ENCODE results near the gene SNAPC2. TPM values are rescaled to one million over a fixed set of nuclear protein-coding genes. Genes with fewer than 3 reads are reported as not detected.
A peak's percentile ranks its signal among the peaks of the same experiment; 100 is the strongest.
"Not testable (repeated sequence)": the region's sequence is repeated elsewhere in the genome, so short reads cannot be mapped to it uniquely, and the experiment has no call there.

Gene SNAPC2
- total RNA-seq, 2 experiments from 2014 or later = 10.9 to 12.4 TPM

- peaks cover 12% of the 10 kb centered on the region for H3K36me3 Mint-ChIP-seq (ENCODE audit: low read depth)
- intact Hi-C loops (cut with micrococcal nuclease) = no loop called here
- CTCF ChIA-PET = no interaction called here
- H3K4me3 Mint-ChIP-seq = no peak overlapping the region
- no peaks in the 10 kb centered on the region for H3K9me3 Mint-ChIP-seq
- H3K27me3 Mint-ChIP-seq (ENCODE audit: low read depth) = peaks cover 24% of the 10 kb centered on the region
- no peak overlapping the region for H3K27ac Mint-ChIP-seq
- H3K4me1 Mint-ChIP-seq (ENCODE audit: low read depth) = peaks cover 15% of the 10 kb centered on the region
- DNase-seq = no peak
Observed at GRCh38 chr19:7913652-7914051, 6.5 kb upstream of the SNAPC2 start.

- intact Hi-C loops (cut with micrococcal nuclease) = no loop called here
- Mint-ChIP-seq H3K36me3 (ENCODE audit: low read depth) (peaks cover 12% of the 10 kb centered on the region), H3K4me1 (ENCODE audit: low read depth) (peaks cover 15% of the 10 kb centered on the region), H3K27ac (no peak overlapping the region), H3K4me3 (no peak overlapping the region), H3K9me3 (no peaks in the 10 kb centered on the region), H3K27me3 (ENCODE audit: low read depth) (peaks cover 24% of the 10 kb centered on the region)
- no peak for DNase-seq
- CTCF ChIA-PET = no interaction called here
Observed at GRCh38 chr19:7914099-7914498, 6.0 kb upstream of the SNAPC2 start.

- Mint-ChIP-seq H3K27ac (no peak within 1 kb of the TSS), H3K36me3 (ENCODE audit: low read depth) (peaks cover 12% of the 10 kb centered on the region), H3K27me3 (ENCODE audit: low read depth) (peaks cover 24% of the 10 kb centered on the region)
Observed at GRCh38 chr19:7914598-7915045, 5.5 kb upstream of the SNAPC2 start, which contains the start of gene TGFBR3L. Gene TGFBR3L, plus strand, starts transcription at chr19:7914830.

GRCh38 chr19:7915250-7916102 lies 4.7 kb upstream of the SNAPC2 start:
- H3K27me3 Mint-ChIP-seq (ENCODE audit: low read depth) = peaks cover 27% of the 10 kb centered on the region
- H3K9me3 Mint-ChIP-seq = no peaks in the 10 kb centered on the region
- intact Hi-C loops (cut with micrococcal nuclease) = no loop called here
- H3K4me3 Mint-ChIP-seq = peak overlapping the region; percentile 34
- H3K36me3 Mint-ChIP-seq (ENCODE audit: low read depth) = peaks cover 9% of the 10 kb centered on the region
- CTCF ChIA-PET = interaction anchor here (0.9 kb wide), 2 partner anchors 12 to 28 kb away, joined by 3 read pairs; partner anchors contain the start of genes MAP2K7 and TIMM44
- DNase-seq = no peak
- H3K27ac Mint-ChIP-seq = no peak overlapping the region
- H3K4me1 Mint-ChIP-seq (ENCODE audit: low read depth) = peaks cover 24% of the 10 kb centered on the region

More at GRCh38 chr19:7914598-7915045, 5.5 kb upstream of the SNAPC2 start, which contains the start of gene TGFBR3L:
- intact Hi-C loops (cut with micrococcal nuclease) = no loop called here
- Mint-ChIP-seq H3K9me3 (no peaks in the 10 kb centered on the region), H3K4me3 (peak within 1 kb of the TSS; percentile 33), H3K4me1 (ENCODE audit: low read depth) (peaks cover 18% of the 10 kb centered on the region)
- CTCF ChIA-PET = no interaction called here
- DNase-seq = no peak

GRCh38 chr19:7916103-7916954 lies 3.8 kb upstream of the SNAPC2 start:
- no peak overlapping the region for H3K27ac Mint-ChIP-seq
- no peaks in the 10 kb centered on the region for H3K9me3 Mint-ChIP-seq
- peak; percentile 80 for DNase-seq
- peaks cover 27% of the 10 kb centered on the region for H3K27me3 Mint-ChIP-seq (ENCODE audit: low read depth)
- intact Hi-C loops (cut with micrococcal nuclease) = no loop called here
- H3K36me3 Mint-ChIP-seq (ENCODE audit: low read depth) = peaks cover 6% of the 10 kb centered on the region
- H3K4me3 Mint-ChIP-seq = peak overlapping the region; percentile 72
- peaks cover 29% of the 10 kb centered on the region for H3K4me1 Mint-ChIP-seq (ENCODE audit: low read depth)
- CTCF ChIA-PET = interaction anchor here (0.9 to 2.4 kb wide), 4 partner anchors 13 to 47 kb away, joined by 3 to 7 read pairs (median 4); partner anchors contain the start of genes MAP2K7 and TIMM44

GRCh38 chr19:7916955-7917266 lies 3.2 kb upstream of the SNAPC2 start:
- intact Hi-C loops (cut with micrococcal nuclease) = no loop called here
- no peaks in the 10 kb centered on the region for H3K9me3 Mint-ChIP-seq
- H3K36me3 Mint-ChIP-seq (ENCODE audit: low read depth) = peaks cover 5% of the 10 kb centered on the region
- CTCF ChIA-PET = interaction anchor here (1.1 to 2.4 kb wide), 3 partner anchors 13 to 48 kb away, joined by 3 to 7 read pairs (median 6); partner anchors contain the start of genes MAP2K7 and TIMM44
- peaks cover 32% of the 10 kb centered on the region for H3K4me1 Mint-ChIP-seq (ENCODE audit: low read depth)
- peak overlapping the region; percentile 72 for H3K4me3 Mint-ChIP-seq
- no peak overlapping the region for H3K27ac Mint-ChIP-seq
- peaks cover 27% of the 10 kb centered on the region for H3K27me3 Mint-ChIP-seq (ENCODE audit: low read depth)
- no peak for DNase-seq

GRCh38 chr19:7917267-7918061 lies 2.7 kb upstream of the SNAPC2 start:
- intact Hi-C loops (cut with micrococcal nuclease) = no loop called here
- no peak overlapping the region for H3K27ac Mint-ChIP-seq
- H3K4me1 Mint-ChIP-seq (ENCODE audit: low read depth) = peaks cover 35% of the 10 kb centered on the region
- peaks cover 2% of the 10 kb centered on the region for H3K36me3 Mint-ChIP-seq (ENCODE audit: low read depth)
- no peaks in the 10 kb centered on the region for H3K9me3 Mint-ChIP-seq
- DNase-seq = peak; percentile 68
- H3K27me3 Mint-ChIP-seq (ENCODE audit: low read depth) = peaks cover 27% of the 10 kb centered on the region
- CTCF ChIA-PET = interaction anchor here (0.6 to 2.4 kb wide), 5 partner anchors 14 to 48 kb away, joined by 3 to 7 read pairs (median 3); partner anchors contain the start of genes MAP2K7 and TIMM44
- peak overlapping the region; percentile 72 for H3K4me3 Mint-ChIP-seq

GRCh38 chr19:7918062-7918614 lies 2.0 kb upstream of the SNAPC2 start:
- CTCF ChIA-PET = interaction anchor here (0.6 to 2.4 kb wide), 5 partner anchors 14 to 49 kb away, joined by 3 to 7 read pairs (median 3); partner anchors contain the start of genes MAP2K7 and TIMM44
- Mint-ChIP-seq H3K27me3 (ENCODE audit: low read depth) (peaks cover 27% of the 10 kb centered on the region), H3K4me3 (peak overlapping the region; percentile 42), H3K4me1 (ENCODE audit: low read depth) (peaks cover 35% of the 10 kb centered on the region)
- DNase-seq; intact Hi-C loops (cut with micrococcal nuclease); H3K9me3 Mint-ChIP-seq; H3K27ac Mint-ChIP-seq; H3K36me3 Mint-ChIP-seq (ENCODE audit: low read depth): not testable (repeated sequence)

- Mint-ChIP-seq H3K4me1 (ENCODE audit: low read depth) (peaks cover 35% of the 10 kb centered on the region), H3K36me3 (ENCODE audit: low read depth) (no peaks in the 10 kb centered on the region), H3K4me3 (peak overlapping the region; percentile 81), H3K9me3 (no peaks in the 10 kb centered on the region), H3K27me3 (ENCODE audit: low read depth) (peaks cover 27% of the 10 kb centered on the region), H3K27ac (no peak overlapping the region)
- intact Hi-C loops (cut with micrococcal nuclease) = no loop called here
- CTCF ChIA-PET = interaction anchor here (1.4 to 2.4 kb wide), 3 partner anchors 25 to 50 kb away, joined by 7 to 12 read pairs (median 8); partner anchors contain the start of gene TIMM44
- no peak for DNase-seq
Observed at GRCh38 chr19:7918615-7919421, 1.3 kb upstream of the SNAPC2 start.

- Mint-ChIP-seq H3K36me3 (ENCODE audit: low read depth) (no peaks in the 10 kb centered on the region), H3K27ac (peak overlapping the region; percentile 73), H3K9me3 (no peaks in the 10 kb centered on the region), H3K27me3 (ENCODE audit: low read depth) (peaks cover 17% of the 10 kb centered on the region), H3K4me1 (ENCODE audit: low read depth) (peaks cover 36% of the 10 kb centered on the region), H3K4me3 (peak overlapping the region; percentile 81)
- peak; percentile 100 for DNase-seq
- intact Hi-C loops (cut with micrococcal nuclease) = loop anchor here (1.0 to 2.0 kb wide), 7 partner anchors 17 to 401 kb away; partner anchors contain the start of genes MAP2K7, NDUFA7, RPS28 and TIMM44
- CTCF ChIA-PET = interaction anchor here (0.9 to 2.4 kb wide), 7 partner anchors 9 to 352 kb away, joined by 3 to 12 read pairs (median 4); partner anchors contain the start of genes TIMM44 and TRAPPC5
Observed at GRCh38 chr19:7920519-7921301, 572 bp downstream of the SNAPC2 start.

All from activated naive CD4-positive, alpha-beta T cell treated with anti-CD3 and anti-CD28 coated beads for 36 hours (primary cell).